ENCODE data around the gene CDH13. TPM values are rescaled to one million over a fixed set of nuclear protein-coding genes. Genes with fewer than 3 reads are reported as not detected.

The CDH13 gene
- total and polyA plus RNA-seq, 9 donors: 1.9 to 34.2 (median 4.8) TPM

- H3K27me3 ChIP-seq: no peaks in the 10 kb centered on the region
- TF ChIP-seq CTCF (IDR thresholded peaks at IDR 0.05): no peak
- no peak for TF ChIP-seq EP300 (IDR thresholded peaks at IDR 0.05)
- no peak for TF ChIP-seq POLR2A (IDR thresholded peaks at IDR 0.05)
- H3K9me3 ChIP-seq: no peaks in the 10 kb centered on the region
- 58 to 68% (median 63%) methylated on average over 8 of the region's 8 CpGs for WGBS, 3 donors
- no peak overlapping the region for H3K4me3 ChIP-seq
- no peak for DNase-seq
- H3K27ac ChIP-seq: no peak overlapping the region
- intact Hi-C loops (cut with DNase I): no loop called here
- no peaks in the 10 kb centered on the region for H3K4me1 ChIP-seq (ENCODE audit: insufficient read depth)
- no peaks in the 10 kb centered on the region for H3K36me3 ChIP-seq
These were observed 728.9 kb downstream of the CDH13 start for GRCh38 chr16:83355570-83356218.

GRCh38 chr16:83356266-83356665 is 729.5 kb downstream of the CDH13 start:
- Histone ChIP-seq H3K9me3 (no peaks in the 10 kb centered on the region), H3K4me1 (ENCODE audit: insufficient read depth) (no peaks in the 10 kb centered on the region), H3K36me3 (no peaks in the 10 kb centered on the region), H3K4me3 (no peak overlapping the region), H3K27ac (no peak overlapping the region), H3K27me3 (no peaks in the 10 kb centered on the region)
- 2 to 5% (median 3%) methylated on average over 4 of the region's 4 CpGs for WGBS, 3 donors
- DNase-seq: no peak
- no peak for TF ChIP-seq EP300 (IDR thresholded peaks at IDR 0.05)
- TF ChIP-seq POLR2A (IDR thresholded peaks at IDR 0.05): no peak
- no peak for TF ChIP-seq CTCF (IDR thresholded peaks at IDR 0.05)
- intact Hi-C loops (cut with DNase I): no loop called here

GRCh38 chr16:83356986-83357385 is 730.2 kb downstream of the CDH13 start:
- Histone ChIP-seq H3K27ac (no peak overlapping the region), H3K4me1 (ENCODE audit: insufficient read depth) (no peaks in the 10 kb centered on the region), H3K4me3 (no peak overlapping the region), H3K36me3 (no peaks in the 10 kb centered on the region), H3K9me3 (no peaks in the 10 kb centered on the region), H3K27me3 (no peaks in the 10 kb centered on the region)
- intact Hi-C loops (cut with DNase I): no loop called here
- no peak for TF ChIP-seq CTCF (IDR thresholded peaks at IDR 0.05)
- TF ChIP-seq EP300 (IDR thresholded peaks at IDR 0.05): no peak
- no peak for TF ChIP-seq POLR2A (IDR thresholded peaks at IDR 0.05)
- DNase-seq: no peak
- WGBS, 3 donors: 70 to 77% (median 76%) methylated on average over 4 of the region's 4 CpGs

GRCh38 chr16:83363521-83363920 is 736.8 kb downstream of the CDH13 start:
- DNase-seq: no peak
- Histone ChIP-seq H3K27me3 (no peaks in the 10 kb centered on the region), H3K36me3 (no peaks in the 10 kb centered on the region), H3K4me1 (ENCODE audit: insufficient read depth) (no peaks in the 10 kb centered on the region), H3K9me3 (no peaks in the 10 kb centered on the region), H3K4me3 (no peak overlapping the region), H3K27ac (no peak overlapping the region)
- intact Hi-C loops (cut with DNase I): no loop called here
- TF ChIP-seq POLR2A (IDR thresholded peaks at IDR 0.05) (no peak), EP300 (IDR thresholded peaks at IDR 0.05) (no peak), CTCF (IDR thresholded peaks at IDR 0.05) (no peak)
- WGBS, 3 donors: 43 to 65% (median 61%) methylated on average over 4 of the region's 4 CpGs
